Measurements from ENCODE around the gene ALPP.
"Not testable (repeated sequence)": the region's sequence is repeated elsewhere in the genome, so short reads cannot be mapped to it uniquely, and the experiment has no call there.

ALPP gene

DNA sequence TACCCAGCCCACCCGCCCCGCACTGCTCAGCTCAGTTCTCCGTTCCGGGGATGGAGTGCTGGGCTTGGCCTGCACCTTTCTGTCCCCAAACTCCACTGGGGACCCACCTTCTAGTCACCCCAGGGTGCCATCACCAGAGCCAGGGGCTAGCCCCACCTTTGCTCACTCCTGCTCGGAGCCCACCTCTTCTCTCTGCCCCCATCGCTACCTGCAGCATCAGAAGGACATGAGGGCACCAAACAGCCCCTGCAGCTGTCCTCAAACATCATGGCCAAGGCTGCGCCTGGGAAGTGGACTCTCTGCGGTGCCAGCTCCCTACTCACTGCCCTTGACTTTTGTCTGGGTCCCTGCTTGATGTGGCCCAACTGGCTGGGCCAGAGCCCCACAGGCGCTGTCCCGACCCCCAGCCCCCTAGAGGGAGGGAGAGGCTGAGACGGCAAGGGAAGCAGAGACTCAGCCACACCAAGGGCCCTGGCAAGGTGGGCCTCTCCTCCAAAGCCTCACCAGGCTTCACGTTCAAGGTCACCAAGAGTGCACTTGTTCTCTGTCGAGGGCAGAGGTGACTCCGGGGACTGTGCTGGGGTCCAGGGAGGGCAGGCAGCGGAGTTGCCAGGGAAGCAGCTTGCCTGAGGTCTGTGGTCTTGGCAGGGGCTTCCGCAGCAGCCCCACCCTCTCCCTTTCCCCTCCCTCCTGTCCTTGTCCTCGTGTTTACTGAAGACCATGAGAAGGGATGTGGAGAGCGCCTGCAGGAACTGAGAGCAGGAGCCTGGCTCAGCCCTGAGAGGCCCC, 13.6 kb upstream of the ALPP start:
- DNase-seq, result not testable (repeated sequence)

DNA sequence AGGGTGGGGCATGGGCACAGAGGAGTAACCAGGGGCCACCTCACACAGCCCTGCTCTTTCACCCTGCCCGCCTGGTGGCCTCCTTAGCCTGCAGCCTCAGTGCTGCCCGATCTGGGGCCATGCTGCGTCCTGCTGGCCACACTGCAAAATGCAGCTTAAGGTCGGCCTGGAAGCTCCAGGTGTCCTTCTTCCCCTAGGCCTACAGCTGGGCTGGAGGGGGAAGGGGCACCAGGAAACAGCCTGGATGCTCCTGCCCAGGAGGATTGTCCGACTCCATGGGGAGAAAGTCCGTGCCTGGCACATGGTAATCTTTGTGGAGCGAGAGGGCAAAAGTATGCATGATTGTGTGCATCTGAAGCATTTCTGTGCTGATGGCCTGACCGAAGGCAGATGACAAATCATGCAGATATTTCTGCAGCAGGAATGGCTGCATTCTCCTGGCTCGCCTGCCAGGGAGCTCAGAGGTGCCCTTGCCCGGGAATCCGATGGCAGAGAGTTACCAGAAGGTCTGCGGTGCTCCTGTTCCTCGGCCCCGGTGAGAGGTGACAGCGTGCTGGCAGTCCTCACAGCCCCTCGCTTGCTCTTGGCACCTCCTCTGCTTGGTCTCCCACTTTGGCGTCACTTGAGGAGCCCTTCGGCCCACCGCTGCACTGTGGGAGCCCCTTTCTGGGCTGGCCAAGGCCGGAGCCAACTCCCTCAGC, 12.8 kb upstream of the ALPP start:
- DNase-seq, result peak; percentile 43

DNA sequence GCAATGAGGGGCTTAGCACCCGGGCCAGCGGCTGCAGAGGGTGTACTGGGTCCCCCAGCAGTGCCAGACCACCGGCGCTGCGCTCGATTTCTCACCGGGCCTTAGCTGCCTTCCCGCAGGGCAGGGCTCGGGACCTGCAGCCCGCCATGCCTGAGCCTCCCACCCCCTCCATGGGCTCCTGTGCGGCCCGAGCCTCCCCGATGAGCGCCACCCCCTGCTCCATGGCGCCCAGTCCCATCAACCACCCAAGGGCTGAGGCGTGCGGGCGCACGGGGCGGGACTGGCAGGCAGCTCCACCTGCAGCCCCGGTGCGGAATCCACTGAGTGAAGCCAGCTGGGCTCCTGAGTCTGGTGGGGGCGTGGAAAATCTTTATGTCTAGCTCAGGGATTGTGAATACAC, 12.1 kb upstream of the ALPP start:
- DNase-seq, result not testable (repeated sequence)

DNA sequence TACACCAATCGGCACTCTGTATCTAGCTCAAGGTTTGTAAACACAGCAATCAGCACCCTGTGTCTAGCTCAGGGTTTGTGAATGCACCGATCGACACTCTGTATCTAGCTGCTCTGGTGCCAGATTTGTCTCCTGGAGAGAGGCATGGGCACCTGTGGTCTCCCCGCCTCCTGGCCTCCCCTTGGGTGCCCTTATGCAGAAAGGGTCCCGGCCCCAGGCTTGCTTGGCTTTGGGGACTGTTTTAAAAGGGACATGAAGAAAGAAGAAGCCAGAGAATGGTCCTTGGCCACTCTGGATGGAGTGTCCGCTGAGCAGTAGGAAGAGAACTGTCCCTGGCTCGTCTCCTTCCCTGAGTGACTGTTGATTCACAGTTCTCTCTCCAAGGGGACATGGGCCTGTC, 11.5 kb upstream of the ALPP start:
- DNase-seq, result no peak

DNA sequence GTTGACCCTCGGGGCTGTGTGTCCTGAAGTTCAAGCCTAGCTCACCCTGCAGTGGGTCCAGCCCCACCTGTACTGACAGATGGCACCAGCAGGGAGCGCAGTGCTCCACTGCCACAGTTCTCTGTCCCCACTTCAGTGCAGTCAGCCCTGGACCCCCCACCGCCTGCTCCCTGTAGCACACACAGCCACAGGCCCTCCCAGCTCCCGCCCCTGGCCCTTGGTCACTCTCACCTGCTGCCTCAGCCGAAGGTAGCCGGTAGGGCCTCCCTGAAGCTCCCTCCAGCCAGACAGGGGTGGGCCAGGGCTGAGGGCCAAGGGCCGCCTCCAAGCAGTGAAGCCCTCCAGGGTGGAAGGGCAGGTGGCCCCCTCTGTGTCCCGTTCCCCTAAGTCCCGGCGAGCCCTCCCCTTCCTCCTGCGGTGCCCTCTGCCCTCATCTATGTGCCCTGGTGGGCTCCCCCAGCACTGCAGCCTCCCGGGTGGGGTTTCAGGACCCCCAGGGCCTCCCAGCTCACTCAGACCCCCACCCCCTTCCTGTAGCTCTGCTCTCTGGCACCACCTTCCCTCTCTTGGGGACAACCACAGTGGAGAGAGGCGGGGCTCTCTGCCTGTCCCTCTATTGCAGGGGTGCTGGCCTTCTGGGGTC, 10.8 kb upstream of the ALPP start:
- DNase-seq, result no peak

DNA sequence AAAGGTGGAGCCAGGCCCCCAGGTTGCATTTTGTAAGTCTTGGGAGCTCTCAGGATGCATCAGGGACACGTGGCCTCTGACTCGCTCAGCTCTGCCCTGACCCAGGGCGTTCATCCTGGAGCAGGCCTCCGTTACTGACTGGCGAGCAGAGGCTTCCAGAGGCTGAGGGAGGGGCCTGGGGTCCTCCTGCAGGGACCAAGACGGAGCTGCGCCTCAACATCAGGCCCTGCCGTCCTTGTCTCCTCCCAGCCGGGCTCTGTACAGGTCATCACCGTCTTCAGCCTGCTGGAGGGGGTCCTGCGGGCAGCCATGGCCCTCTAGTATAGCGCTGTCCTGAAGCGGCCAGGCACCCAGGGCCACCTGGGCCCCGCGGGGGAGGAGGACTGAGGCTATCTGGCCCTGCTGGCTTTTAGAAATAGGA, 10.2 kb upstream of the ALPP start:
- DNase-seq, result no peak

DNA sequence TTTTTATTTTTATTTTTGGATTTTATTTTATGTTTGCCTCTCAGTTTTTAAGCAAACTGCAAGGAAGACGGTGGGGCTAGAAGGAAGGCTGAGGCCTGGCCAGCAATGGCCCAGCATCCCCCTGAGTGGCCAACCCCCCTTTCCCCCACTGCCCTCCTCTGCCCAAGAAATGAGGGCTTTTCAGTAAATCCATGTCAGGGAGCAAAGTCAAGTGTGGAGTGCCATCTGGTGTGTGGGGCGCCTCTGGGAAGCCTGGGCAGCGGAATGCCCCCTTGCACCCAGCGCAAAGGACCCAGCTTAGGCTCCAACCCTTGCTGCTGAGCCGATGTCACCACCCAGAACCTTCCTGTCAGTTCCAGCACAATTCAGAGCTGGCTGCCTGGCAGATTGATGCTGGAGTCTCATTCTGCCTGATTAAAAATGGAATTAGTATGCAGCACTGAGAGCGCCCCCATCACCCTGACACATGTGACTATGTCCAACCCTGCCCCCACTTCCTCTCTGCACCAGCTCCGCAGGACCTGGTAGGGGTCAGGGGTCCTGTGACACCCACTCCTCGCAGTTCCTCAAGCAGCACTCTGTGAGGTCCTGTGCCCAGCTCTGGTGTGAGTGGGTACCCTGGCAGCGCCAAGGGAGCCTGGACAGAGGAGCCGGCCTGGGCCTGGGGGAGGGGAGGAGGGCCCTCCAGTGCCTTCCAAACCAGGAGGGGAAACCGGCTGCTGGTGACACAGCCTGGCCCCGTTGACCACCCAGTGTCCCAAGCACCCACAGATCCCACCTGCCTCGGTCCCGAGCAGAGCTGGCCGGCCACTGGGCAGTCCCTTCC, 9.2 kb upstream of the ALPP start:
- no peak for DNase-seq

DNA sequence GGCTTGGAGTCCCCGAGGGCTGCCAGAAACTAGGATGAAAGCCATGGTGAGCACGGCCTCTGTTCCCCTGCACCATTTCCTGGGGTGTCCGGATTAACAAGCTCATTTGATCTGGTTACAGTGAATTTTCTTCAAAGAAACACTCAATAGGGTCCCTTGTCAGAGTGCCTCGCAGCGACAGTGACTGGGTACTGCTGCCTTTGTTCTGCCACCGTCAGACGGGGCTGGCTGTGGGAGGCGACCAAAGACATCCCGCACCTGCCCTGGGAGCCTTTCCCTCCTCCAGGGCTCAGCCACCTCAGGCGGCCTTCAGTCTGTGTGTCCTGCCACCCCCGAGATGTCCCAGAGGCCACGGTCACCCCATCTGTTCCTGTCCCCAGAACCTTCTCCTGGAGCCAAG, 8.5 kb upstream of the ALPP start:
- not testable (repeated sequence) for DNase-seq

DNA sequence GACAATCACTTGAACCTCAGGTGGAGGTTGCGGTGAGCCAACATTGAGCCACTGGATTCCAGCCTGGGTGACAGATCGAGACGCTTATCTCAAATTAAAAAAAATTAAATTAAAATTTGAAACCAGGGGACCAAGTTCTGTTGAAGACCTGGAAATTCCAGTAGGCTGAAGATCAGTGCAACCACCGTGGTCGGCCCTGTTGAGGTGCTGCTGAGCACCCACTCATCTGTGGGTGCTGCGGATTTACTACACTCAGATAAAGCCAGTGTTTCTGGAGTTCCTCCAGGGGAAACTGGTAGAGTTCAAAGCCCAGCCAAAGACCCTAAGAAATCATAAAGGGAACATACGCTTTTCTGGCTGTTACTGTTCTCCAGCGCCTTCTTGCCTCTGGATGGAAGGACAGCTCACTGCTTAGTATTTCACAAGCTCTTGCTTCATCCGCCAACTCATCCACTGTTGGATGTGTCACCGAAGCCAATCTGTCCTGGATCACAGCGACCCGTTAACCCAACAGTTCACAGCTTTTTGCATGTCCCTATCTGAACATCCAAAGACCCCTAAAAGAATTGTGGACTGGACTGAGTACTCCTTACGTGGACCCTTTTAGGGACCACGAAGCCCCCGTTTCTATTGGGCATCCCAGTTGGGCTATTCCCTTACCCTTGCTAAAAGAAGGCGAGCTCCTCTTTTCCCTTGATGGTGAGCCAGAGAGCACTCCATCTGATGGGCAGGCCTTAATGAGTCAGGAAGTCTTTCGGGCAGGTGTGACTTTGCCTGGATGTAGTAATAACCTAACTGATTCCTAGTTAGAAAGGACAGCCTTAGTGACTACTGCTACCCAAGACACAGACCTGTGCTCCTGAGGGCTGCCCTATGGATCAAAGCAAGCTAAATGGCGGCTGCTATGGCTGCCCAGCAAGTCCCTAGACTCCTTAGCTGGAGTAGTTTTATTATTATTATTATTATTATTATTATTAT, 6.0 kb upstream of the ALPP start:
- no peak for DNase-seq

DNA sequence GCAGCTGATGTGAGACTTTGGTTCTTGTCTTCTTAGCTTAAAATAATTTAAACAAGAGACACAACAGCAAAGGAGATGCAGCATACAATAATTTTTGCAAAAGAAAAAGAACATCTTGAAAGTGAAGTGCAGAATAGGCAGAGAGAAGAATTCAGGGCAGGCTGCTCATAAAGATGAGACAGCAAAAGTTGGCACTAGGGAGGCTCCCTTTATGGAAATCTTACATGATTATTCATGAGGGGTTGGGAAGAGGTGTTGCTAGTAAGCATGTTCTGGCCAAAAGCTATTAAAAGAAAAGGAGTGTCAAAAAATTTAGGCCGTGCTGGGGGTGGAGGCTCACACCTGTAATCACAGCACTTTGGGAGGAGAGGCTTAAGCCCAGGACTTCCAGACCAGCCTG, 4.2 kb upstream of the ALPP start:
- DNase-seq, result no peak

DNA sequence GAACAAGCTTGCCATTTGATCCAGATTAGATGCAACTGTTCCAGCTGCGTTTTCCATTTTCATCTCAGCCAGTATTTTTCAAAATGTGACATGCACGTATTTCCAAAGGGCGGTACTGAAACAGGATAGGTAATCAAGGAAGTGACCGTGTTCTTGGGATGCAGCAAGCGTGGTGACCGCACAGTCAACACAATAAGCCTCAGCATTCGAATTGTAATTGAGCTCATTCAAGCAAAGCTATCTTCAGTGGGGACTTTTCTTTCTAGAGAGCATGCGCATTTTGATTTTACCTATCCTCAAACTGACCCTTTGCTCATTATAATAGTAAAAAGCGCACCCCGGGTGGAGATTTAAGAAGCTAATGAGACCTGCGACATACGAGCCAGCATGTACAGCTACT, 3.4 kb upstream of the ALPP start:
- no peak for DNase-seq

DNA sequence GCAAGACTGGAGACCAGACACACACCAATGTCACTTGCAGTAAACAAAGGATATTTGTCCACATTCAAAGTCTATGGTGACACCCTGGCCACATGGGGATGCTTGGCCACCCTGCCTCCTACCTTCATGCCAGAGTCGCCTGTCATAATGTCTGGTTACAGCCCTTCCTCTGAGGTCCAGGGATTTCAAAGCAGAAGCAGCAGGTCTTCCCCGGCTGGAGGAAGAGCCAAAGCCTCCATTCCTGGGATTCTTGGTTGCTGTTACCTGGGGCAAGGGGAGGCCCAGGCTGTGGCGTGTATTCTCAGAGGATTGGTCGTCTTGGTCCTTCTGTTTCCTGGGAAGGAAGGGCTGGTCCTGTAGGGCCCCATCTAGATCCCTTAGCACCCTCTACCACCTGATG, 2.3 kb upstream of the ALPP start:
- no peak for DNase-seq

DNA sequence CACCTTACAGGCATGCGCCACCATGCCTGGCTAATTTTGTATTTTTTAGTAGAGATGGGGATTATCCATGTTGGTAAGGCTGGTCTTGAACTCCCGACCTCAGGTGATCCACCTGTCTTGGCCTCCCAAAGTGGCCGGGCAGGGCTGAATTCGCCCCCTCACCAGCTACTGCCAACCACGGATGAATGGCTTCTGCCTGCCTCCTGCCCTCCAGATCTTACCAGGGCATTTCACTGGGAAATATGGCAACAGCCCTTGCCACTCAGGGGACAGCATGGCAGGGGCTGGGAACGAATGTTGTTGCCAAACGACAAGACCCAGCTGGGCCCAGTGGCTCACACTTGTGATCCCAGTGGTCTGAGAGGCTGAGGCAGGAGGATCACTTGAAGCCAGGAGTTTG, 1.8 kb upstream of the ALPP start:
- no peak for DNase-seq

DNA sequence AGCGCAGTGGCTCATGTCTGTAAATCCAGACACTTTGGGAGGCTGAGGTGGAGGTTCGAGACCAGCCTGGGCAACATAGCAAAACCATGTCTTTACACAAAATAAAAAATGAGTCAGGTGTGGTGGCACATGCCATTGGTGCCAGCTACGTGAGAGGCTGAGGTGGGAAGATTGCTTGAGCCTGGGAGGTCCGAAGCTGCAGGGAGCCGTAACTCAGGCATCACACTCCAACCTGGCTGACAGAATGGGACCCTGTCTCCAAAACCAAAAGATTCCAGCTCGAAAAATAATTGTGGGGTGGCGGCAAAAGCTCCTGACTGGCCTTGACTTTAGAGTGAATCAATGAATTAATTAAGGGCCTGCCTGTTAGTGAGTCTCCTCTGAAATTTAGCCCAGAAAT, 1.2 kb upstream of the ALPP start:
- DNase-seq, result no peak

DNA sequence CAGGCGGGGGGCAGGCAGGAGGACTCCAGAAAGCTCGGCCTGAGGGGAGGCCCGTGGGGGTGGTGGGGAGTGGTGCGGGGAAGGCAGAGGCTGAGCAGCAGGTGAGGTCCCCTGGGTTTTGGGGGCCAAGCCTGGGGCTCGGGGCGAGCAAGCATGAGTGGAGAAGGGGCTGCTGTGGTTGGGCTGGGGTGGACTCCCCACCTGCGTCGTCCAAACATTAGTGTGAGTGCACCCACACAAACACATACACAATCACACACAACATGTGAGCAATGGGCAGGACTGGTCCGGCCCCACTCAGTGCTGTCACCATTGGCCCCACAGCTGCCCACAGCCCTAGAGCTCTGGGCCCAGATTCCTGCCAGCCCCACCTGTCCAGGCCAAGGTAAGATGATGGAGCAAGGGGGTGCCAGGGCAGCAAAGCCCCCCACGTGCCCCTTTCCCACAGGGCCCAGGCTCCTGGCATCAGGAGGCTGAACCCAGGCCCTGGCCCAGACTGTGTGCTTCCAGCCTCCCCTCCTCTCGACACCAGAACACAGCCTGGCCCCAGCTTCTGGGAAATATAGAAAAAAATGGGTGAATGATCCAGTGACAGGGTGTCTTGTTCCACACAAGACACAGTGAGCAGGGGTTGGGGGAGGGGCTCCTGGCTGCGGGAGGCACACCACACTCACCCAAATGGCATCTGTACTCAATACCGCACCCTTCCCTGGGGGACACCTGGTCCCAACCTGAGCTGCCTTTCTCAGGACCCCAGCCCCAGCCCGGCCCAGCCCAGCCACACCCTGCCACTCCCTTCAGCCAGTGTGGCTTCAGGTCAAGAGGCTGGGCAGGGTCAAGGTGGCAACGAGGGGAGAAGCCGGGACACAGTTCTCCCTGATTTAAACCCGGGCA, 463 bp upstream of the ALPP start:
- DNase-seq, result no peak

DNA sequence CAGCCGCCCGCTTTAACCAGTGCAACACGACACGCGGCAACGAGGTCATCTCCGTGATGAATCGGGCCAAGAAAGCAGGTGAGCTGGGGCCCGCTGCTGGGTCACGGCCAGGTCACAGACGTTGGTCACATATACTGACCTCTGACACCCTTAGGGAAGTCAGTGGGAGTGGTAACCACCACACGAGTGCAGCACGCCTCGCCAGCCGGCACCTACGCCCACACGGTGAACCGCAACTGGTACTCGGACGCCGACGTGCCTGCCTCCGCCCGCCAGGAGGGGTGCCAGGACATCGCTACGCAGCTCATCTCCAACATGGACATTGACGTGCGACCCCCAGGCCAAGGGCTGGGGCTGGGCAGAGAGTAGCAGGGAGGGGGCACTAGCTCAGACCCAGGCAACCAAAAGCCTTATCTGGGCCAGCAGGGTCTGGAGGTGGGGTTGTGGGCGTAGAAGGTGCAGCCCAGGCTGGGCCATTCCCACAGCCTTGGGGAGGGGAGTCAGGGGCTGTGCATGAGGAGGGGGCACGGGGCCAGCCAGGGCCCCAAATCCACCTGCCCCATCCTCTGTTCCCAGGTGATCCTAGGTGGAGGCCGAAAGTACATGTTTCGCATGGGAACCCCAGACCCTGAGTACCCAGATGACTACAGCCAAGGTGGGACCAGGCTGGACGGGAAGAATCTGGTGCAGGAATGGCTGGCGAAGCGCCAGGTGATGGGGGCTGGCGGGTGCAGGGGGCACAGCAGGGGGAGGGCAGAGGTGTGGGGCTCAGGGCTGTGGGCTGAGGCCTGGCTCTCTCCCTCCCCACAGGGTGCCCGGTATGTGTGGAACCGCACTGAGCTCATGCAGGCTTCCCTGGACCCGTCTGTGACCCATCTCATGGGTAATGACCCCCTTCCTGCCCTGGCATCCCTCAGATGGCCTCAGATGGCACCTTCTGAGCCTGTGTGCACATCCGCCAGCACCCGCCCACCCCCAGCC, 1.3 kb downstream of the ALPP start:
- DNase-seq, result not testable (repeated sequence)

DNA sequence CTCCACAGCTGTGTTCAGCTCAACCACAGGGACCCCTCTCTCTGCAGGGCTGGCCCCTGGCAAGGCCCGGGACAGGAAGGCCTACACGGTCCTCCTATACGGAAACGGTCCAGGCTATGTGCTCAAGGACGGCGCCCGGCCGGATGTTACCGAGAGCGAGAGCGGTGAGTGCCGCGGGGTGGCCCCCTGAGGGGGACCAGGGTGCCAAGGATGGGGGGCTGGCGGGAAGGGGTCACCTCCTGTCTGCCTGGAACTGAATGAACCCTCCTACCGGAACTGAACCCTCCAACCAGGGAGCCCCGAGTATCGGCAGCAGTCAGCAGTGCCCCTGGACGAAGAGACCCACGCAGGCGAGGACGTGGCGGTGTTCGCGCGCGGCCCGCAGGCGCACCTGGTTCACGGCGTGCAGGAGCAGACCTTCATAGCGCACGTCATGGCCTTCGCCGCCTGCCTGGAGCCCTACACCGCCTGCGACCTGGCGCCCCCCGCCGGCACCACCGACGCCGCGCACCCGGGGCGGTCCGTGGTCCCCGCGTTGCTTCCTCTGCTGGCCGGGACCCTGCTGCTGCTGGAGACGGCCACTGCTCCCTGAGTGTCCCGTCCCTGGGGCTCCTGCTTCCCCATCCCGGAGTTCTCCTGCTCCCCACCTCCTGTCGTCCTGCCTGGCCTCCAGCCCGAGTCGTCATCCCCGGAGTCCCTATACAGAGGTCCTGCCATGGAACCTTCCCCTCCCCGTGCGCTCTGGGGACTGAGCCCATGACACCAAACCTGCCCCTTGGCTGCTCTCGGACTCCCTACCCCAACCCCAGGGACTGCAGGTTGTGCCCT, 2.9 kb downstream of the ALPP start:
- DNase-seq, result not testable (repeated sequence)
